ENCODE results near the gene ARHGEF16.

ARHGEF16 gene

GRCh38 chr1:3504151-3504821, 49.8 kb downstream of the ARHGEF16 start:
- Mint-ChIP-seq H3K27ac (no peak overlapping the region), H3K9me3 (no peaks in the 10 kb centered on the region), H3K4me1 (peaks cover 2% of the 10 kb centered on the region), H3K4me3 (no peak overlapping the region), H3K27me3 (no peaks in the 10 kb centered on the region), H3K36me3 (peaks cover 4% of the 10 kb centered on the region)
- ATAC-seq (ENCODE audit: low read depth) (no peak), DNase-seq (ENCODE audit: low spot score in 2 of 2) (no peak)

- no peak overlapping the region for H3K4me3 Mint-ChIP-seq
- no peak for DNase-seq (ENCODE audit: low spot score in 2 of 2)
- H3K4me1 Mint-ChIP-seq: peaks cover 2% of the 10 kb centered on the region
- H3K27me3 Mint-ChIP-seq: no peaks in the 10 kb centered on the region
- peaks cover 4% of the 10 kb centered on the region for H3K36me3 Mint-ChIP-seq
- H3K9me3 Mint-ChIP-seq: no peaks in the 10 kb centered on the region
- no peak for ATAC-seq (ENCODE audit: low read depth)
- no peak overlapping the region for H3K27ac Mint-ChIP-seq
These were observed 50.3 kb downstream of the ARHGEF16 start for GRCh38 chr1:3504822-3505153.

- peaks cover 2% of the 10 kb centered on the region for H3K4me1 Mint-ChIP-seq
- H3K4me3 Mint-ChIP-seq: no peak overlapping the region
These were observed 50.7 kb downstream of the ARHGEF16 start for GRCh38 chr1:3505161-3505560.

GRCh38 chr1:3506041-3506440, 51.6 kb downstream of the ARHGEF16 start:
- no peak for ATAC-seq (ENCODE audit: low read depth)
- H3K9me3 Mint-ChIP-seq: no peaks in the 10 kb centered on the region
- H3K27me3 Mint-ChIP-seq: no peaks in the 10 kb centered on the region
- H3K36me3 Mint-ChIP-seq: peaks cover 7% of the 10 kb centered on the region
- peaks cover 7% of the 10 kb centered on the region for H3K4me1 Mint-ChIP-seq
- no peak overlapping the region for H3K27ac Mint-ChIP-seq
- DNase-seq (ENCODE audit: low spot score in 2 of 2): no peak
- no peak overlapping the region for H3K4me3 Mint-ChIP-seq

More at GRCh38 chr1:3505161-3505560, 50.7 kb downstream of the ARHGEF16 start:
- no peak for ATAC-seq (ENCODE audit: low read depth)
- Mint-ChIP-seq H3K27ac (no peak overlapping the region), H3K9me3 (no peaks in the 10 kb centered on the region), H3K27me3 (no peaks in the 10 kb centered on the region), H3K36me3 (peaks cover 4% of the 10 kb centered on the region)
- DNase-seq (ENCODE audit: low spot score in 2 of 2): no peak

GRCh38 chr1:3506943-3507342, 52.5 kb downstream of the ARHGEF16 start:
- Mint-ChIP-seq H3K27ac (no peak overlapping the region), H3K36me3 (peaks cover 7% of the 10 kb centered on the region), H3K27me3 (no peaks in the 10 kb centered on the region), H3K4me1 (peaks cover 7% of the 10 kb centered on the region), H3K4me3 (no peak overlapping the region), H3K9me3 (no peaks in the 10 kb centered on the region)
- ATAC-seq (ENCODE audit: low read depth) (no peak), DNase-seq (ENCODE audit: low spot score in 2 of 2) (no peak)

- no peaks in the 10 kb centered on the region for H3K27me3 Mint-ChIP-seq
These were observed 53.3 kb downstream of the ARHGEF16 start for GRCh38 chr1:3507636-3508275.

GRCh38 chr1:3508757-3509415, 54.4 kb downstream of the ARHGEF16 start:
- Mint-ChIP-seq H3K27me3 (no peaks in the 10 kb centered on the region), H3K27ac (no peak overlapping the region), H3K36me3 (peaks cover 10% of the 10 kb centered on the region), H3K4me1 (peaks cover 8% of the 10 kb centered on the region), H3K9me3 (no peaks in the 10 kb centered on the region), H3K4me3 (no peak overlapping the region)
- DNase-seq (ENCODE audit: low spot score in 2 of 2): no peak
- ATAC-seq (ENCODE audit: low read depth): no peak

More at GRCh38 chr1:3507636-3508275, 53.3 kb downstream of the ARHGEF16 start:
- ATAC-seq (ENCODE audit: low read depth) (no peak), DNase-seq (ENCODE audit: low spot score in 2 of 2) (no peak)
- Mint-ChIP-seq H3K27ac (no peak overlapping the region), H3K9me3 (no peaks in the 10 kb centered on the region), H3K36me3 (peaks cover 10% of the 10 kb centered on the region), H3K4me3 (no peak overlapping the region), H3K4me1 (peaks cover 9% of the 10 kb centered on the region)

GRCh38 chr1:3509721-3510120, 55.3 kb downstream of the ARHGEF16 start:
- Mint-ChIP-seq H3K36me3 (peaks cover 10% of the 10 kb centered on the region), H3K27ac (no peak overlapping the region), H3K4me3 (no peak overlapping the region), H3K9me3 (no peaks in the 10 kb centered on the region), H3K4me1 (peaks cover 8% of the 10 kb centered on the region), H3K27me3 (no peaks in the 10 kb centered on the region)
- DNase-seq (ENCODE audit: low spot score in 2 of 2): no peak
- ATAC-seq (ENCODE audit: low read depth): no peak

- ATAC-seq (ENCODE audit: low read depth) (no peak), DNase-seq (ENCODE audit: low spot score in 2 of 2) (no peak)
- peaks cover 10% of the 10 kb centered on the region for H3K36me3 Mint-ChIP-seq
- no peaks in the 10 kb centered on the region for H3K9me3 Mint-ChIP-seq
- H3K27me3 Mint-ChIP-seq: no peaks in the 10 kb centered on the region
- no peak overlapping the region for H3K4me3 Mint-ChIP-seq
- H3K4me1 Mint-ChIP-seq: peaks cover 8% of the 10 kb centered on the region
- H3K27ac Mint-ChIP-seq: no peak overlapping the region
These were observed 55.9 kb downstream of the ARHGEF16 start for GRCh38 chr1:3510136-3510955.

GRCh38 chr1:3510956-3511250, 56.4 kb downstream of the ARHGEF16 start:
- ATAC-seq (ENCODE audit: low read depth): no peak
- no peak overlapping the region for H3K4me3 Mint-ChIP-seq

GRCh38 chr1:3511306-3511705, 56.8 kb downstream of the ARHGEF16 start:
- Mint-ChIP-seq H3K4me3 (no peak overlapping the region), H3K27ac (no peak overlapping the region), H3K4me1 (peaks cover 8% of the 10 kb centered on the region), H3K36me3 (peaks cover 10% of the 10 kb centered on the region), H3K27me3 (no peaks in the 10 kb centered on the region), H3K9me3 (no peaks in the 10 kb centered on the region)
- no peak for DNase-seq (ENCODE audit: low spot score in 2 of 2)
- no peak for ATAC-seq (ENCODE audit: low read depth)

More at GRCh38 chr1:3510956-3511250, 56.4 kb downstream of the ARHGEF16 start:
- no peaks in the 10 kb centered on the region for H3K9me3 Mint-ChIP-seq
- H3K27me3 Mint-ChIP-seq: no peaks in the 10 kb centered on the region
- H3K27ac Mint-ChIP-seq: no peak overlapping the region
- peaks cover 10% of the 10 kb centered on the region for H3K36me3 Mint-ChIP-seq
- H3K4me1 Mint-ChIP-seq: peaks cover 8% of the 10 kb centered on the region
- DNase-seq (ENCODE audit: low spot score in 2 of 2): no peak

- Mint-ChIP-seq H3K36me3 (peaks cover 10% of the 10 kb centered on the region), H3K4me1 (peaks cover 8% of the 10 kb centered on the region), H3K9me3 (no peaks in the 10 kb centered on the region), H3K27me3 (no peaks in the 10 kb centered on the region), H3K4me3 (no peak overlapping the region), H3K27ac (no peak overlapping the region)
- no peak for DNase-seq (ENCODE audit: low spot score in 2 of 2)
- ATAC-seq (ENCODE audit: low read depth): no peak
These were observed 57.4 kb downstream of the ARHGEF16 start for GRCh38 chr1:3511856-3512255.

GRCh38 chr1:3514404-3514803, 59.9 kb downstream of the ARHGEF16 start:
- Mint-ChIP-seq H3K4me3 (no peak overlapping the region), H3K4me1 (peaks cover 8% of the 10 kb centered on the region), H3K9me3 (no peaks in the 10 kb centered on the region), H3K27me3 (no peaks in the 10 kb centered on the region), H3K36me3 (peaks cover 8% of the 10 kb centered on the region), H3K27ac (no peak overlapping the region)
- ATAC-seq (ENCODE audit: low read depth) (no peak), DNase-seq (ENCODE audit: low spot score in 2 of 2) (no peak)

GRCh38 chr1:3515272-3515671, 60.8 kb downstream of the ARHGEF16 start:
- H3K27me3 Mint-ChIP-seq: no peaks in the 10 kb centered on the region
- peaks cover 8% of the 10 kb centered on the region for H3K36me3 Mint-ChIP-seq
- DNase-seq (ENCODE audit: low spot score in 2 of 2): no peak
- peaks cover 8% of the 10 kb centered on the region for H3K4me1 Mint-ChIP-seq
- H3K27ac Mint-ChIP-seq: no peak overlapping the region
- ATAC-seq (ENCODE audit: low read depth): no peak
- H3K9me3 Mint-ChIP-seq: no peaks in the 10 kb centered on the region
- no peak overlapping the region for H3K4me3 Mint-ChIP-seq

Measured in memory B cell (primary cell).